Sigmoid colon (tissue), 7 donors: ENCODE data around the gene SLC6A3. TPM values are rescaled to one million over a fixed set of nuclear protein-coding genes. Genes with fewer than 3 reads are reported as not detected.

Experiments used
- DNase-seq: peaks from one replicate; pipeline ENCODE4 v3.0.0-alpha.2; 2019
- H3K27ac ChIP-seq, 4 donors: fragments of 200-600 bp; sonication (generic); one replicate each; pipeline ENCODE4 v1.5.1; 2016 to 2019; ENCODE audit warnings: mild to moderate bottlenecking in 1 of 4
- H3K27me3 ChIP-seq, 3 donors: fragments of 200-600 bp; sonication (generic); one replicate each; pipeline ENCODE4 v1.5.1; 2019; ENCODE audit warnings: mild to moderate bottlenecking in 1 of 3
- H3K36me3 ChIP-seq, 4 donors: fragments of 200-600 bp; sonication (generic); one replicate each; pipeline ENCODE4 v1.5.1; 2016 to 2019
- H3K4me1 ChIP-seq, 4 donors: fragments of 200-600 bp; sonication (generic); one replicate each; pipeline ENCODE4 v1.5.1; 2017 to 2019
- H3K4me3 ChIP-seq, 4 donors: fragments of 200-600 bp; sonication (generic); one replicate each; pipeline ENCODE4 v1.5.1; 2017 to 2019; ENCODE audit warnings: mild to moderate bottlenecking in 2 of 4, moderate library complexity in 1 of 4
- H3K9me3 ChIP-seq, 4 donors: fragments of 200-600 bp in 3 of 4; sonication (generic) in 3 of 4; one replicate each; pipeline versions ENCODE4 v1.5.1 to v1.6.1; 2013 to 2019
- EP300 ChIP-seq, 4 donors: sonication (generic); formaldehyde crosslinking; IDR thresholded peaks; one replicate each; pipeline ENCODE4 v1.6.1; 2017; ENCODE audit warnings: antibody characterized with exemption in 4 of 4
- POLR2A ChIP-seq, 2 donors: fragments of 450-650 bp; IDR thresholded peaks; one replicate each; pipeline ENCODE4 v1.6.1; 2016; ENCODE audit warnings: antibody characterized with exemption in 2 of 2, mild to moderate bottlenecking in 2 of 2, moderate library complexity in 2 of 2
- POLR2AphosphoS5 ChIP-seq, 4 donors: sonication (generic); formaldehyde crosslinking; IDR thresholded peaks; one replicate each; pipeline ENCODE4 v1.6.1; 2017; ENCODE audit warnings: antibody characterized with exemption in 4 of 4
- WGBS, 2 donors: extraction: QIAGEN DNeasy Blood & Tissue Kit; methylation state at CpG; one replicate each; pipeline ENCODE4 v1.1.7; 2013; 5-methylcytosine and 5-hydroxymethylcytosine counted together
- intact Hi-C: fragments of 100-400 bp; cut with DNase I; formaldehyde crosslinking; loops from one replicate; pipeline ENCODE4 v1.15.1; 2023
- polyA plus RNA-seq, 3 donors: library from polyadenylated mRNA; stranded (reverse); fragments of 200-250 nt; gene quantifications; one replicate each; pipeline ENCODE4 v1.2.3, GENCODE V29; 2013
- total RNA-seq, 4 donors: library from RNA; depleted of rRNA; stranded (reverse); fragments of >200 nt; gene quantifications; one replicate each; pipeline ENCODE4 v1.1.0, GENCODE V29; 2016
- TF ChIP-seq, protein P1 (sequence below), 4 experiments: fragments of 450-650 bp in 3 of 4; fragments of 200-600 bp in 1 of 4; IDR thresholded peaks; one replicate each; pipeline ENCODE4 v1.5.1; 2016 to 2019; ENCODE audit warnings: antibody characterized with exemption in 4 of 4, mild to moderate bottlenecking in 3 of 4, moderate library complexity in 2 of 4
- donor health status: healthy with polysubstance abuse.
- donor health status: Bipolar disorder and iron deficiency.
- donor health status: healthy.

Gene SLC6A3
- total and polyA plus RNA-seq, 7 donors: 0.06 TPM; not detected in 6

DNA sequence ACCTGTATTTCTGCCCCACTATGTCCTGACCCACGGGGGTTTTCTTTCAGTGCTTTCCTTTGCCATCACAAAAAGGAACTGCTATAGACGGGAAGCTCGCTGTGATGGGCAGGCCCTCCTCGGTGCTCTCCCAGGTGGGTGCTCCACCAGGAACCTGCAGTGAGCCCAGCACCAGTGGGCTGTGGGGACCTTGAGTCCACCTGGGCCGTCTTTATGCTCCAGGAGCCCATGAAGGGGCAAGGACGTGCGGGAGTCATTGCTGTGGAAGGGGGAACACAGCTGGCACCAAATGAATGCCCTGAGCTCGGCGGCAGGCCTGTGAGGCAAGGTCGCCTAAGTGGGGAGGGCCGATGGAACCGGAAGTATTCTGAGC, 36.7 kb upstream of the SLC6A3 start:
- DNase-seq: no peak
- Histone ChIP-seq H3K4me1 (peaks cover 0 to 11% (median 3%) of the 10 kb centered on the region in 4 donors), H3K36me3 (peaks cover 7 to 30% (median 18%) of the 10 kb centered on the region in 4 donors), H3K27me3 (no peaks in the 10 kb centered on the region), H3K9me3 (no peaks in the 10 kb centered on the region), H3K27ac (no peak overlapping the region), H3K4me3 (no peak overlapping the region)
- WGBS, 2 donors: 89 to 90% methylated on average over 12 of the region's 12 CpGs
- TF ChIP-seq POLR2A (IDR thresholded peaks at IDR 0.05): no peak
- intact Hi-C loops: loop anchor here (10.0 kb wide), 1 partner anchor 317 kb away; no protein-coding TSS in a partner anchor

DNA sequence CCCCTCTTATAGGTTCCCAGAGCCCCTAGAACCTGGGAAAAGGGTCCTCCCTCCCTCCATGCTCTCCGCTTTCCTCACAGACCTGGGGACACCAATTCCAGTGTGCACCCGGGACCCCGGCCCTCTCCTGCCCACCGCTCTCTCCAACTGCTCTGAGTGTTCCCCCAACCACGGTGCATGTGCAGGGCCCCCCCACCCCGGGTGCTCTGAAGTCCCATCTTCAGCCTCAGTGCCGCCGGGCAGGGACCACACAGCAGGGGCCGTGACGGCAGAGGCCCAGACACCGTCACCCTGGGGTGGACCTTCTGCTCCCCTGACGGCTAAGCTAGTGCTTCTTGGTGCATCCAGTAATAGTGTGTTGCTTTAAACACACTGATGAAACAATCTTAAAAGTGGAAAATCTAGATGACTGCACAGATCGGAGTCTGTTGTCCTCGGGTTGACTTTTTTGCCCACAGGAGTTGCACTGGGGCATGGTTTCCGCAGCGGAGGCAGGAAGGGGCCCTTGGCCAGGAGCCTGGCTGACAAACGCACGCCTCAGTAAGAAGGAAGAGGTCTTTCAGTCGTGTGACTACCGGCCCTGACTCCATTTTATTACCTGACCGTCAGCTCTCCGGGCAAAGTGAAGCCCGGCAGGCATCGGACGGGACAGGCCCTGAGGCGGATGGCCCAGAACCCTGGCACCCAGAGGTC, 36.2 kb upstream of the SLC6A3 start:
- Histone ChIP-seq H3K4me1 (peaks cover 0 to 11% (median 3%) of the 10 kb centered on the region in 4 donors), H3K4me3 (no peak overlapping the region), H3K36me3 (peaks cover 6 to 30% (median 16%) of the 10 kb centered on the region in 4 donors), H3K9me3 (no peaks in the 10 kb centered on the region), H3K27ac (no peak overlapping the region), H3K27me3 (no peaks in the 10 kb centered on the region)
- DNase-seq: no peak
- TF ChIP-seq POLR2A (IDR thresholded peaks at IDR 0.05) (no peak), POLR2AphosphoS5 (IDR thresholded peaks at IDR 0.05) (no peak), EP300 (IDR thresholded peaks at IDR 0.05) (no peak)
- TF ChIP-seq, protein P1, sequence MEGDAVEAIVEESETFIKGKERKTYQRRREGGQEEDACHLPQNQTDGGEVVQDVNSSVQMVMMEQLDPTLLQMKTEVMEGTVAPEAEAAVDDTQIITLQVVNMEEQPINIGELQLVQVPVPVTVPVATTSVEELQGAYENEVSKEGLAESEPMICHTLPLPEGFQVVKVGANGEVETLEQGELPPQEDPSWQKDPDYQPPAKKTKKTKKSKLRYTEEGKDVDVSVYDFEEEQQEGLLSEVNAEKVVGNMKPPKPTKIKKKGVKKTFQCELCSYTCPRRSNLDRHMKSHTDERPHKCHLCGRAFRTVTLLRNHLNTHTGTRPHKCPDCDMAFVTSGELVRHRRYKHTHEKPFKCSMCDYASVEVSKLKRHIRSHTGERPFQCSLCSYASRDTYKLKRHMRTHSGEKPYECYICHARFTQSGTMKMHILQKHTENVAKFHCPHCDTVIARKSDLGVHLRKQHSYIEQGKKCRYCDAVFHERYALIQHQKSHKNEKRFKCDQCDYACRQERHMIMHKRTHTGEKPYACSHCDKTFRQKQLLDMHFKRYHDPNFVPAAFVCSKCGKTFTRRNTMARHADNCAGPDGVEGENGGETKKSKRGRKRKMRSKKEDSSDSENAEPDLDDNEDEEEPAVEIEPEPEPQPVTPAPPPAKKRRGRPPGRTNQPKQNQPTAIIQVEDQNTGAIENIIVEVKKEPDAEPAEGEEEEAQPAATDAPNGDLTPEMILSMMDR (IDR thresholded peaks at IDR 0.05): no peak
- intact Hi-C loops: loop anchor here (10.0 kb wide), 1 partner anchor 317 kb away; no protein-coding TSS in a partner anchor
- WGBS, 2 donors: 87 to 92% methylated on average over 26 of the region's 26 CpGs

DNA sequence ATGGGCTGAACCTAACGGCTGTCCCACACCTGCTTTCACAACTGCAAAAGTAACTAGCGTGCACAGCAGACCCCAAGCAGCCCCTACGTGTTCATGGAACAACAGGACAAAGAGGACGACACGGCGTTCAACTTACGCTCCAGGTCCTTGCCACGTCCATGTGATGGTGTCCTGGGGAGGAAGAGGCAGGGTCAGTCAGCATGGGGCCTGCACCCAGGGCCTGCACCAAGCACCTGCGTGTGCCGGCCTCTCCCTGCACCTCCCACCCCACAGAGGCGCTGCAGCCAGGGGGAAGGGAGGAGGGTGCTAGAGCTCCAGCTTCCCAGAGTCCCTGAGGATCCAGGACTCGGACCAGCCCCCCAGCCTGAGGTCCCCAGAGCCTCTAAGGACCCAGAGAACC, 35.6 kb upstream of the SLC6A3 start:
- no peaks in the 10 kb centered on the region for H3K27me3 ChIP-seq
- H3K4me1 ChIP-seq: peaks cover 0 to 11% (median 3%) of the 10 kb centered on the region in 4 donors
- no peaks in the 10 kb centered on the region for H3K9me3 ChIP-seq
- TF ChIP-seq, protein P1 (IDR thresholded peaks at IDR 0.05): no peak
- TF ChIP-seq EP300 (IDR thresholded peaks at IDR 0.05): no peak
- TF ChIP-seq POLR2A (IDR thresholded peaks at IDR 0.05): no peak
- no peak for TF ChIP-seq POLR2AphosphoS5 (IDR thresholded peaks at IDR 0.05)
- whole genome bisulfite sequencing, 2 donors: 83 to 88% methylated on average over 12 of the region's 12 CpGs
- intact Hi-C loops: loop anchor here (10.0 kb wide), 1 partner anchor 316 kb away; no protein-coding TSS in a partner anchor
- peaks cover 5 to 30% (median 13%) of the 10 kb centered on the region in 4 donors for H3K36me3 ChIP-seq
- DNase-seq: no peak
- no peak overlapping the region for H3K4me3 ChIP-seq
- H3K27ac ChIP-seq: peak overlapping the region in 1 of 4 donors; percentile 14

DNA sequence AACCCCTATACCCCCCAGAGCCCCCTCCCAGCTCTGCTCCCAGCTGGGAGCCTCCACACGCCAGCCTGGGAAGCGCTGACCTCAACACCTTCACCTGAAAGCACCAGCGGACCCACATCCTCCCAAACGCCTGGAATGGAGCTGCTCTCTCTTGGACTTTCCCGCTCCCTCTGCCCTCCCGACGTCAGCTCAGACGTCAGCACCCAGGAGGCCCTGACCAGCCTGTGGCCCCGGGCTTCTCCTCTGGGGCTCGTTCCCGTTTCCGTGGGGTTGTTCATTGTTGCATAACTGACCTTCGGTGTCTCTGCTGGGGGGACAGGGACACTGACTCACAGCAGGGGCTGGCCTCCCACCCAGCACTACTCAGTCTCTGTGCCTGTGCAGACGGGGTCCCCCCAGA, 35.0 kb upstream of the SLC6A3 start:
- peaks cover 0 to 11% (median 3%) of the 10 kb centered on the region in 4 donors for H3K4me1 ChIP-seq
- intact Hi-C loops: loop anchor here (10.0 kb wide), 1 partner anchor 315 kb away; no protein-coding TSS in a partner anchor
- H3K9me3 ChIP-seq: no peaks in the 10 kb centered on the region
- no peaks in the 10 kb centered on the region for H3K27me3 ChIP-seq
- no peak overlapping the region for H3K4me3 ChIP-seq
- TF ChIP-seq EP300 (IDR thresholded peaks at IDR 0.05) (peak in 2 of 4 donors; percentile 58 to 82), POLR2AphosphoS5 (IDR thresholded peaks at IDR 0.05) (peak in 2 of 4 donors; percentile 39 to 65)
- TF ChIP-seq, protein P1 (IDR thresholded peaks at IDR 0.05): no peak
- 69 to 75% methylated on average over 14 of the region's 14 CpGs for WGBS, 2 donors
- H3K27ac ChIP-seq: peak overlapping the region in 2 of 4 donors; percentile 14 to 59
- DNase-seq: no peak
- peaks cover 0 to 29% (median 14%) of the 10 kb centered on the region in 4 donors for H3K36me3 ChIP-seq

DNA sequence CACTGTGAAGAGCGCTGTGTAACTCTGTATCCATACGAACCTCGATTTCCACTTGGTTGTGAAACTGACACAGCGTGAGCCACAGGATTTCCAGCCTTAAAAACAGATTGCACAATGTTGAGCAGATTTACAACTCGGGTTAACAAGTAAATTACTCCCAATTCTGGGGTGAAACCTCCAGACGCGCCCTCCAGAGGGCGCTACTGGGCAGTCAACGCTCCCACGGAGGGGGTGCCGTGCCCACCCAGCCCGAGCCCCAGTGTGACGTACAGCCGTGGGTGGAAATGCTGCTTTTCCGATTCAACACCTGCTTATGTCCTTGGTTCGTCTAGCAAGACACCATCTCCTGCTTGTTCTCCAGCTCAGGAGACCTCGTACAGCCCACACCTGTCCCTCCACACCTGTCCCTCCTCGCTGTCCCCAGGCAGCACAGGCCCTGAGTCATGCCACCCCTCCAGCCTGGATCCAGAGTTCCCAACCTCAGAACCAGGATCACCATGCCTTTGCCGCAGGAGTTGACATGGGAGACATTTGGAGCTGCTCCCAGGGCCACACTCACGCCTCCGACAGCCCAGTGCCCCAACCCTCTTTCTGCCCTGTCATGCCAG, 34.4 kb upstream of the SLC6A3 start:
- peaks cover 0 to 11% (median 3%) of the 10 kb centered on the region in 4 donors for H3K4me1 ChIP-seq
- peaks cover 0 to 34% (median 16%) of the 10 kb centered on the region in 4 donors for H3K36me3 ChIP-seq
- peak overlapping the region in 2 of 4 donors; percentile 14 to 59 for H3K27ac ChIP-seq
- no peak for DNase-seq
- no peaks in the 10 kb centered on the region for H3K27me3 ChIP-seq
- WGBS, 2 donors: 31 to 41% methylated on average over 21 of the region's 21 CpGs
- no peak overlapping the region for H3K4me3 ChIP-seq
- intact Hi-C loops: loop anchor here (5.0 to 10.0 kb wide), 2 partner anchors 163 to 315 kb away; no protein-coding TSS in a partner anchor
- no peaks in the 10 kb centered on the region for H3K9me3 ChIP-seq
- TF ChIP-seq POLR2AphosphoS5 (IDR thresholded peaks at IDR 0.05): peak in 2 of 4 donors; percentile 33 to 48
- TF ChIP-seq POLR2A (IDR thresholded peaks at IDR 0.05): no peak
- TF ChIP-seq, protein P1 (IDR thresholded peaks at IDR 0.05): peak in 3 of 4 experiments; percentile 43 to 66 (median 44)
- TF ChIP-seq EP300 (IDR thresholded peaks at IDR 0.05): peak in 1 of 4 donors; percentile 65
